ENCODE data around the gene PHACTR3.

The PHACTR3 gene

DNA sequence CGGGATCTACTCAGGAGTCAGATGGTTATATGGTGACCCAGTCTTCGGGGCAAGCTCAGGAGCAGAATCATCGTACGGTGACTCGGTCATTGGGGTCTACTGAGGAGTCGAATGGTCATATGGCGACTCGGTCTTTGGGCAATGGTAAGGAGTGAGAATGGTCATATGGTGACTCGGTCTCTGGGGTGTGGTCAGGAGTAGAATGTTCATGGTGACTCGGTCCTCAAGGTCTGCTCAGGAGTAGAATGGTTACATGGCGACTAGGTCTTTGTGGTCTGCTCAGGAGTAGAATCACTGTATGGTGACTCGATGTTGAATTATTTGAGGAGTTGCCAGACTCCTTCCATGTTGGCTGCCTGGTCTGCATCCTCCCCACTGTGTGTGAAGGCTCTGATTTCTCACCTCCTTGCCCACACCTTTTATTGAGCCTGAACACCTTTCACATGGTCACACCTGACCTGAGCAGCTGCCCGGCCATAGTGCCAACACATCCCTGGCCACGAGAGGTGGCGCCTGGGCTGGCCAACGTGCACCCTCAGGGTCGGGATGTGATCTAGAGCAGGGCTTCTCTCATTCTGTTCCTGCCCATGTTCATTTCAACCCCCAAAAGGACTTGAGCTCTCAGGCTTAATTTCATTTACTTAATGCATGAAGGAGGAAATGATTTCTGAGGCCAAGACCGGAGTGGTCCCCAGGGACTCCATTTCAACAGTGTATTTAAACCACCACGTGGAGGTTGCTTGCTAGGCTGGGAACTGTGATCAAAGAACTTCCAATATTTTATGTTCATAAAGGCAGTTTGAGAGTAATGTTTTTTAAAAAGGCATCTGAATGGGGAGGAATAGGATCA lies 119.5 kb downstream of the PHACTR3 start:
- in situ Hi-C loops (cut with MboI; ENCODE audit: low pct_unique_long_range_greater_than_20kb, low sequenced_read_pairs, unreplicated experiment), result no loop called here
- DNase-seq (ENCODE audit: low spot score), result no peak
- TF ChIP-seq, protein P1, sequence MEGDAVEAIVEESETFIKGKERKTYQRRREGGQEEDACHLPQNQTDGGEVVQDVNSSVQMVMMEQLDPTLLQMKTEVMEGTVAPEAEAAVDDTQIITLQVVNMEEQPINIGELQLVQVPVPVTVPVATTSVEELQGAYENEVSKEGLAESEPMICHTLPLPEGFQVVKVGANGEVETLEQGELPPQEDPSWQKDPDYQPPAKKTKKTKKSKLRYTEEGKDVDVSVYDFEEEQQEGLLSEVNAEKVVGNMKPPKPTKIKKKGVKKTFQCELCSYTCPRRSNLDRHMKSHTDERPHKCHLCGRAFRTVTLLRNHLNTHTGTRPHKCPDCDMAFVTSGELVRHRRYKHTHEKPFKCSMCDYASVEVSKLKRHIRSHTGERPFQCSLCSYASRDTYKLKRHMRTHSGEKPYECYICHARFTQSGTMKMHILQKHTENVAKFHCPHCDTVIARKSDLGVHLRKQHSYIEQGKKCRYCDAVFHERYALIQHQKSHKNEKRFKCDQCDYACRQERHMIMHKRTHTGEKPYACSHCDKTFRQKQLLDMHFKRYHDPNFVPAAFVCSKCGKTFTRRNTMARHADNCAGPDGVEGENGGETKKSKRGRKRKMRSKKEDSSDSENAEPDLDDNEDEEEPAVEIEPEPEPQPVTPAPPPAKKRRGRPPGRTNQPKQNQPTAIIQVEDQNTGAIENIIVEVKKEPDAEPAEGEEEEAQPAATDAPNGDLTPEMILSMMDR (IDR thresholded peaks at IDR 0.05; ENCODE audit: extremely low read depth, insufficient read depth, missing control alignments), result no peak

DNA sequence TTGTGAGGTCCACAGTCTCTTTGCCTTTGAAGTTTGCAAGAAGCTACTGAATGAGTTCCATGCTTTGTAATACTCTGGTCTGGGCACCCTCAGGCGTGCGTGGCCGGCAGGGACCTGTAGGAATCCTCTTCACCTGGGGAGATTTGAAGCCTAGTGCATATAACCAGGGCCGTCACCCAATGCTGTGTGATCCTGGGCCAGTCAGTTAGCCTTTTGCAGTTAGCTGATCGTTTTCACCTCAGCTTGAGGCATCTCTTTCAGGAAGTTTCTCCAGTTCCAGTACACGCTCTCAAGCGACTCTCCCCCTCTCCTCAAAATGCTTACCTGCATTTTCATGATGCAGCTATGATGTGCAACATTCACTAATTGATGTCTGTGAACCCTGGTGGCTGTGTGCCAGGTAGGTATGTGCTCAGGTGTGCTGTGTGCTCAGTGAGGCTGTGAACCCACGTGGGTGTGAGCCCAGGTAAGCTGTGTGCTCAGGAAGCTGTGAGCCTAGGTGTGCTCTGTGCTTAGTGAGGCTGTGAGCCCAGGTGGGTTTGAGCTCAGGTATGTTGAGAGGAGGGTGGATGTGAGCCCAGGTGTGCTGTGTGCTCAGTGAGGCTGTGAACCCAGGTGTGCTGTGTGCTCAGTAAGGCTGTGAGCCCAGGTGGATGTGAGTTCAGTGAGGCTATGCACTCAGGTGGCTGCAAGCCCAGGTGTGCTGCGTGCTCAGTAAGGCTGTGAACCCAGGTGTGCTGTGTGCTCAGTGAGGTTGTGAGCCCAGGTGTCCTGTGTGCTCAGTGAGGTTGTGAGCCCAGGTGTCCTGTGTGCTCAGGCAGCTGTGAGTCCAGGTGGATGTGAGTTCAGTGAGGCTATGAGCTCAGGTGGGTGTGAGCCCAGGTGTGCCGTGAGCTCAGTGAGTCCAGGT lies 120.4 kb downstream of the PHACTR3 start:
- in situ Hi-C loops (cut with MboI; ENCODE audit: low pct_unique_long_range_greater_than_20kb, low sequenced_read_pairs, unreplicated experiment), result loop anchor here (25.0 kb wide), 1 partner anchor 112 kb away; the partner anchor contains the start of gene PHACTR3
- DNase-seq (ENCODE audit: low spot score), result no peak

DNA sequence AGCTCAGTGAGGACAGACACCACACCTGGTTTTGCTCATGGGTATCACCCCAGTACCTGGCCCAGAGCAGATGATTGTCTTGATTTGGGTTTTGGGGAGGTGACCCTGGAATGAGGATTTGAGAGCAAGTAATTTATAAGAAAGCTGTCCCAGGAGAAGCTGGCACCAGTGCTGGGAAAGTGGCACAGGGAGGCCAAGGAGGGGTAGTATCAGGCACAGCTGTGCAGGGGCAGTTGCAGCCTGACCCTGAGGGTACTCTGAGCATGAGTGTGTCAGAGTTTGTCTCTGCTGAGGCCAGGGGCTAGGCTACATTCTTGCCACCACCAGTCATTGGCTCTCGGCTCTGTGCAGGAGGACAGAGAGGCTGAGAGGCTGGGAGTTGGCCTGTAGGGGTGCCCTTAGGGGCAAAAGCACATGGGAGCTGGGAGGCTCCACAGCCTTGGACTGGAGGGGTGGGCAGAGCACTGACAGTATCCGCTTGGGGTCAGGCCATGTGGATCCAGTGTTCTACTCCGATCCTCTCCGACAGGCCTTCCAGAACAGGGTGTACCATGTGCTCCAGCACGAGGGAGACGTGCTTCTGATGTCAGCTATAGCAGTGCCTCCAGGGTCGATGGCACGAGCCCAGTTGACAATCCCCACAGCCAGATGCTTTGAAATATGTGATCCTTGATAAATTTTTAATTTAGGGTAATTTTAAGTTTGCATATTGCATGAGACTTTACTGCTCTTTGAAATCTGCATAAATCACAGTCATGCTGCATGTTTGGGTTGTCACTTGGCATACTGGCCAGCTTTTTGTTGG lies 121.3 kb downstream of the PHACTR3 start:
- no peak for DNase-seq (ENCODE audit: low spot score)
- in situ Hi-C loops (cut with MboI; ENCODE audit: low pct_unique_long_range_greater_than_20kb, low sequenced_read_pairs, unreplicated experiment), result loop anchor here (25.0 kb wide), 1 partner anchor 113 kb away; the partner anchor contains the start of gene PHACTR3
- TF ChIP-seq, protein P1 (IDR thresholded peaks at IDR 0.05; ENCODE audit: extremely low read depth, insufficient read depth, missing control alignments), result no peak

More for the DNA sequence above, 120.4 kb downstream of the PHACTR3 start:
- TF ChIP-seq, protein P1 (IDR thresholded peaks at IDR 0.05; ENCODE audit: extremely low read depth, insufficient read depth, missing control alignments), result no peak

DNA sequence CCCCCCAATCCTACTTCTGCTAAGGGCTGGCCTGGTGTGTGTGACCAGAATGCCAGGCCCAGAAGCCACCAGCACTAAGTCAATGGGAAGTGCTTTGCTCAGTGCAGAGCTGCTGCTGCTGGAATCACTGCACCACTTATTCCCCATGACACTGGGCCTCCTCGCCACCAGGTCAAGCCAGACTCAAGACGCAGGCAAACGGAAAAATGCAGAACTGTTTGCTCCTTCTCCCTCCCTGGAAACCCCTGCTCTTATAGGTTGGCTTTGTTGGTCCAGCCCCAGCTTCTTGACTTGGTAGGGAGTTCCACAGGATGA lies 121.9 kb downstream of the PHACTR3 start:
- TF ChIP-seq, protein P1 (IDR thresholded peaks at IDR 0.05; ENCODE audit: extremely low read depth, insufficient read depth, missing control alignments), result no peak
- DNase-seq (ENCODE audit: low spot score), result no peak
- in situ Hi-C loops (cut with MboI; ENCODE audit: low pct_unique_long_range_greater_than_20kb, low sequenced_read_pairs, unreplicated experiment), result loop anchor here (25.0 kb wide), 1 partner anchor 114 kb away; the partner anchor contains the start of gene PHACTR3

DNA sequence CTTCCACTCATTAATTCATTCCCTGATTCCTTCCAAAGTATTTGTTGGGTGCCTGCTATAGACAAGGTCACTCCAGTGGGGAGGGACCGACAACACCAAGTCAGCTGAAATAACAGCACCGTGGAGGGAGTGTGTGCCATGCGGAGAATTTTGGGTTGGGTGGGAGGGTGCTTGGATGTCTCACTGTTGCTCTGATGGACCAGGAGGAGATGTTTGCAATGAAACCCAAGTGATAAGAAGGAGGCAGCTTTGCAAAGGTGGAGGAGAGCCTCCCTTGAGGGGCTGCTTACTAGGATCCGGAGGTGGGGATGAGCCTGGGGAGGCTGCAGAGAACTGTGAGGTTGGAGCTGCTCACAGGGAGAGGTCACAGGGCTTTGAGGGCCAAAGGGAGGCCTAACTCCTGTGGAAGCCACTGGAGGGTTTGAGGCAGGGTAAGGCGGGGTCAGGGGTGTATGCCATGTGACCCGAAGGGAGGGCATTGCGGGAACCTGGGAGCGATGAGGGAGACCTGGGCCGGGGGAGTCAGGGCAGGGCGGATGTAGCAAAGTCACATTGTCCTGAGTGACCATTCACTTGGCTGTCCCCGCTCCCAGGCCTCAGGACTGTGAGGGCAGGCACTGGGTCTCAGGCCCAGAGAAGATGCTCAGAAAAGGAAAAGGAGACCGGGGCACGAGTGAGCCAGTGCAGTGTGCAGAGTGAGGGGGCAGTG lies 124.5 kb downstream of the PHACTR3 start:
- TF ChIP-seq, protein P1 (IDR thresholded peaks at IDR 0.05; ENCODE audit: extremely low read depth, insufficient read depth, missing control alignments), result no peak
- in situ Hi-C loops (cut with MboI; ENCODE audit: low pct_unique_long_range_greater_than_20kb, low sequenced_read_pairs, unreplicated experiment), result loop anchor here (25.0 kb wide), 1 partner anchor 117 kb away; the partner anchor contains the start of gene PHACTR3
- DNase-seq (ENCODE audit: low spot score), result no peak

Data from GM13977 (cell line).